GM21786 (cell line): ENCODE measurements around the gene SLC25A3.

Experiments
- ATAC-seq: cut with Tn5 transposase; IDR thresholded peaks from one replicate; pipeline ENCODE4 v1.9.1; 2021; ENCODE audit not compliant: unreplicated experiment

SLC25A3 gene

GRCh38 chr12:98653866-98654493 is 60.5 kb downstream of the SLC25A3 start:
- no peak for ATAC-seq
